ENCODE results near the gene TMEM109.
A peak's percentile ranks its signal among the peaks of the same experiment; 100 is the strongest.

TMEM109 gene, protein sequence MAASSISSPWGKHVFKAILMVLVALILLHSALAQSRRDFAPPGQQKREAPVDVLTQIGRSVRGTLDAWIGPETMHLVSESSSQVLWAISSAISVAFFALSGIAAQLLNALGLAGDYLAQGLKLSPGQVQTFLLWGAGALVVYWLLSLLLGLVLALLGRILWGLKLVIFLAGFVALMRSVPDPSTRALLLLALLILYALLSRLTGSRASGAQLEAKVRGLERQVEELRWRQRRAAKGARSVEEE

GRCh38 chr11:60913793-60914632 lies at the start of gene TMEM109:
Gene TMEM109, plus strand, starts transcription at chr11:60914158. Its CDS starts 5,536 bp downstream, at chr11:60919694.
- DNase-seq (ENCODE audit: low read depth): peak; percentile 74

DNA sequence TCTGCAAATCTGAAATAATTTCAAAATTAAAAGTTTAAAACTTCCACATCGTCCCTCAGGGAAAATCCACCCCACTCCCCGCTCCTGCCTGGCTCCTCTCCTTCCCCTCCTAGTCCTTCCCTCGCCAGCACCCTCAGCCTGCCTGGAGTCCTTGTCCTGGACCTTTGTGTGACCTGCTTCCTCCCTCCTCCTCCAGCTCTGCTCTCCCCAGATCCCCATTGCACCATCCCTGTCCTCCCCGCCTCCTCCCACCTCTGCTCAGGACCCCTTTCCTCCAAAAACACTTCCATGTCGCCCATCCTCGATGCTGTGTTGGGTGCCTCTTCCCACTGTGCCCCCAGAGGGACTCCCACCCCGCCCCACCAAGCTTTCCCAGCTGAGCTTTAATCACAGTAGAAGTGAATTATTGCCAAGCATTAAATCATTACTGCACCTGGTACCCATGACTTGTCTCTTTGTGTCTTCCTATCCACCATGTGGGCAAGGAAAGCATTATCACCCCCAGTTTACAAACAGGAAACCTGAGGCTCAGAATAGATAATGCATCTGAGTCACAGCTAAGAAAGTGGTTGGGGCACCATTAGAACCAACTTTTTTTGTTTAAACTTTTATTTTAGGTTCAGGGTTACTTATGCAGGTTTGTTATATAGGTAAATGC lies 49.0 kb upstream of the TMEM109 start:
- DNase-seq (ENCODE audit: low read depth): no peak

GRCh38 chr11:60866911-60867870 lies 46.8 kb upstream of the TMEM109 start, which contains the start of gene ZP1:
Gene ZP1, plus strand, starts transcription at chr11:60867542. Its CDS starts 20 bp downstream, at chr11:60867562.
- DNase-seq (ENCODE audit: low read depth): no peak

DNA sequence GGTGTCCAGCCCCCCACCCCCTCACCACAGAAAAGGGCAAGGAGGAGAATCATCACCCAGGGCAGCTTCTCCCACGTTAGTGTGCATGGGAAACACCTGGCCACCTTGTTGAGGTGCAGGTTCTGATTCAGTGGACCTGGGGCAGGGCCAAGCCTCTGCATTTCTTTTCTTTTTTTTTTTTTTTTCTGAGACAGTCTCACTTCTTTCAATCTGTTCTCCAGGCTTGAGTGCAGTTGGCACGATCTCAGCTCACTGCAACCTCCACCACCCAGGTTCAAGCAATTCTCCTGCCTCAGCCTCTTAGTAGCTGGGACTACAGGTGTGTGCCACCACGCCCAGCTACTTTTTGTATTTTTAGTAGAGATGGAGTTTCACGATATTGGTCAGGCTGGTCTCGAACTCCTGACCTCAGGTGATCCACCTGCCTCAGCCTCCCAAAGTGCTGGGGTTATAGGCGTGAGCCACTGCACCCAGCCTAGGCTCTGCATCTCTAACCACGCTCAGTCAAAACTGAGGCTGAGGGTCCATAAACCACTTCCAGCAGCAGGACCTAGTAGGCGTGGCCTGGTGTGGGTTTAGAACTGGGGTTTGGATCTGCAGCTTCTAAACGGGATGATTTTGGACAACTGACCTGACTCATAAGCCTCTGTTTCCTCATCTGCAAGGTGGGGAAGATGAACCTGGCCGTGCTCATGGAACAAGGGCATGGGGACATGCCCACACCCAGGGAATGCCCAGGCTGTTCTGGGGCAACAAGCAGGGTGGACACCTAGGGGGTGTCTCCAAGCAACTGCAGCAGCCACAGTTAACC lies 45.9 kb upstream of the TMEM109 start:
- no peak for DNase-seq (ENCODE audit: low read depth)

DNA sequence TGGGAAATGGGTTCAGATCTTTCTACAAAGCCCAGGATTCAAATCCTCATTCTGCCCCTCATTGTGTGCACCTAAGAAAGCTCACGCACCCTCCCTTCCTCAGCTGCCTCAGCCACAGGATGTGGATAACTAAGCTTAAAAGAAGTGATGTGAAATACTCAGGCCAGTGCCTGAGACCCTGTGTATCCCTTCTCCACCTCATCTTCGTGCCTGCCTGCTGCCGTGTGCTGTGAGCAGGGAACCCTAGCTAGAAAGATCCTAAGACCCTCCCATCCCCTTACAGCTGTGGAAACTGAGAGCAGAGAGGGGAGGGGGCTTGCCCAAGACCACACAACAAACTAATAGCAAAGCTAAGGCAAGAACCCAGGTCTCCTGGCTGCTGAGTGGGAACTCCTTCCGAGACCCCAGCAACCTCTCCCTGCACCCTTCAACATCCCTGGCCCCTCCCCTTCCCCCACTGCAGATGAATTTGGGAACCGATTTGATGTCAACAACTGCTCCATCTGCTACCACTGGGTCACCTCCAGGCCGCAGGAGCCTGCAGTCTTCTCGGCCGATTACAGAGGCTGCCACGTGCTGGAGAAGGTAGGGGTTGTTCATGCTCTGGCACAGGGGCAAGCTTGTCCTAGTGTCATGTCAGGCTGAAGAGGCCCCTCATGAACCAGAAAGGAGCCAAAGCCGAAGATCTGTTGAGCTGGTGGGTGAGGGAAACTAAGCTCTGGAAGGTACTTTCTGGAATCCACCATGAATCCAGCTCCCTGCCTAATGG lies 45.1 kb upstream of the TMEM109 start:
- DNase-seq (ENCODE audit: low read depth): no peak

GRCh38 chr11:60869451-60869825 lies 44.5 kb upstream of the TMEM109 start:
- DNase-seq (ENCODE audit: low read depth): no peak

DNA sequence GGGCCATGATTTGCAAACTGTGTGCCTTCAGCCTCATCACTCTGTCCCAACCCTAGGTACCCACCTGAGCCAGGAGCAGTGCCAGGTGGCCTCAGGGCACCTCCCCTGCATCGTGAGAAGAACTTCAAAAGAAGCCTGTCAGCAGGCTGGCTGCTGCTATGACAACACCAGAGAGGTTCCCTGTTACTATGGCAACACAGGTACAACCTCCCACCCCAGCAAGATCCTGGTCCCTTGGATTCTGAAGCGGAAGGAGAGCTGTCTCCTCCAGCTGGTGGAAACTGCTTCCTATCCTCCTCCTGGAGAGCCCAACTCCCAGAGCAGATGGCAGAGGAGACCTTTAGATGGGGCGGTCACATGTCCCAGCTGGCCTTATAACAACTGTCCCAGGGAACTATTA lies 43.7 kb upstream of the TMEM109 start:
- no peak for DNase-seq (ENCODE audit: low read depth)

- DNase-seq (ENCODE audit: low read depth): no peak
Observed at GRCh38 chr11:60870733-60871377, 43.1 kb upstream of the TMEM109 start.

GRCh38 chr11:60871378-60872061 lies 42.4 kb upstream of the TMEM109 start:
- peak; percentile 32 for DNase-seq (ENCODE audit: low read depth)

- peak; percentile 69 for DNase-seq (ENCODE audit: low read depth)
Observed at GRCh38 chr11:60872124-60872960, 41.6 kb upstream of the TMEM109 start.

DNA sequence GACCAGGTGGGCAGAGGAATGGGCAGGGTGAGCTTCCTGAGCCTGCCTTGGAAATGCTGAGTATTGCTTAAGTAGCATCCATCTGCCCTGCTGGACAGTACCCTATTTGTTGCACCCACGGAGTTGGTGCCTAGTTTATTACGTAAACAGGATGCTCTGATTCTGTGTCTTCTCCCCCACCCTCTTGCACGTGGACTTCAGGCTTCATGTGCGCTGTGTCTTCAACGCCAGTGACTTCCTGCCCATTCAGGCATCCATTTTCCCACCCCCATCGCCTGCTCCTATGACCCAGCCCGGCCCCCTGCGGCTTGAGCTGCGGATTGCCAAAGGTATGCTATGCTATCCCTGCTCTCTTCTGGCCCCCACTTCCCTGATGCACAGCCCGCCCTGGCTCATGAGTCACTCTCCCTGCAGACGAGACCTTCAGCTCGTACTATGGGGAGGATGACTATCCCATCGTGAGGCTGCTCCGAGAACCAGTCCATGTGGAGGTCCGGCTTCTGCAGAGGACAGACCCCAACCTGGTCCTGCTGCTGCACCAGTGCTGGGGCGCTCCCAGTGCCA lies 40.9 kb upstream of the TMEM109 start:
- peak; percentile 72 for DNase-seq (ENCODE audit: low read depth)

- no peak for DNase-seq (ENCODE audit: low read depth)
Observed at GRCh38 chr11:60873533-60873932, 40.4 kb upstream of the TMEM109 start.

DNA sequence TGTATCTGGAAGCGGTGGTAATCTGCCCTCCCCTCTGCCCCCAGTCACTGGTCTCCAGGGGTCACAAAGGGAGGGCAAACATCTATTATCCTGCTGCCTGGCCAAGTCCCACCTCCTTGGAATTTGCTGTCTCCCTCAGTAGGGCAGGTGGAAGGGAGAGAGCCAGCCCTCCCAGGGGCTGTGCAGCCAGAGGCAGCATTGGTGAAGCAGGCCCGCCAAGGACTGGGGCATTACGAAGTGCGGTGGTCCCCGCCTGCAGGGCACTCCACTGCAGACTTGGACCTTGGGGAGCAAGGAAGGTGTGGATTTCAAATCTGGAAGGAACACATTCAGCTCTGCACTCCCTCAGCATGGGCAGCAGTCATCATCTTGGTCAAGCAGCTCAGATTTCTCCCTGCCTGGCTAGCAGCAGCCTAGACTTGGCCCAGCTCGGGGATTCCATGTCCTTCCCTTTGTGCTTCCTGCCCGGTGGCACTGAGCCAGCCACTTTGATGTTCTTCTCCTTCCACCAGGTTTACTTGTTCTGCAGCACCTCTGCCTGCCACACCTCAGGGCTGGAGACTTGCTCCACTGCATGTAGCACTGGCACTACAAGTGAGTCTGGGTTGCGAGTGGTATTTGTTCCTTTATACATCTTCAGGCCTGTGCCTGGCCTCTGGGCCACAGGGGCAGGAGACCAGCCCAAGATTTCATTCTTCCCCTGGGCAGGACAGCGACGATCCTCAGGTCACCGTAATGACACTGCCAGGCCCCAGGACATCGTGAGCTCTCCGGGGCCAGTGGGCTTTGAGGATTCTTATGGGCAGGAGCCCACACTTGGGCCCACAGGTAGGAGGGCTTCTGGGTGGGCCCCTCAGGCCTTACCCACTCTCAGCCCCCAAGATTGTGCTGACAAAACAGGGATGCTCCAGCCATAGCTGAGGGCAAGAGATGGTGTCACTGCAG lies 39.3 kb upstream of the TMEM109 start:
- DNase-seq (ENCODE audit: low read depth): no peak

DNA sequence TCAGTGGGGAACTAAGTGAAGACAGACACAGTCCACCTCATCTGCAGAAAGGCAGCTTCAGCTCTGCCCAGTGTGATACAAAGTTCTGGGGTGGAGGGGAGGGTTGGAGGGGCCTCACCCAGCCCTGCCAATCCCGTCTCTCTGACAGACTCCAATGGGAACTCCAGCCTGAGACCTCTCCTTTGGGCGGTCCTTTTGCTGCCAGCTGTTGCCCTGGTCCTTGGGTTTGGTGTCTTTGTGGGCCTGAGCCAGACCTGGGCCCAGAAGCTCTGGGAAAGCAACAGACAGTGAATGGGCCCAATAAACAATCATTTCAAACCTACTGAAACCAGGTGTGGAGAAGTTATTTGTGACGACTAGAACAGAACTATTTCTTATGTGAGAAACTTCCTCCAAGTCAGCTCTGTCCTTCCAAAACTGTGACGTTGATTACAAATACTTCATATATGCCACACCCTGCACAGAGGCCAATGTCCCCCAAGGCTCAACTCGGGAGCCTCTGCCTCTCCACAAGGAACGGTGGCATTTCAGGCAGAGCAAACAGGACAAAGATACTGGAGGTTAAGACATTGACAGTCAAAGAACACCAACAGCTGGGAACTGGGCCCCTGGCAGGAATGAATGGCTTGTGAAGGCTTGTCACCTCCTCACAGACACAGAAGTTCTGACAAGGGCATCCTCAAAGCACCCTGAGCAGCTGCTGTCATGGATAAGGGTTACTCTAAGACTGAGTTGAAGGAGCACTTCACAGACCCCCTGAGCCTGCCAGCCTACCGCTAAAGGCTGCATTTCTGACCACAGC lies 38.4 kb upstream of the TMEM109 start:
- no peak for DNase-seq (ENCODE audit: low read depth)

DNA sequence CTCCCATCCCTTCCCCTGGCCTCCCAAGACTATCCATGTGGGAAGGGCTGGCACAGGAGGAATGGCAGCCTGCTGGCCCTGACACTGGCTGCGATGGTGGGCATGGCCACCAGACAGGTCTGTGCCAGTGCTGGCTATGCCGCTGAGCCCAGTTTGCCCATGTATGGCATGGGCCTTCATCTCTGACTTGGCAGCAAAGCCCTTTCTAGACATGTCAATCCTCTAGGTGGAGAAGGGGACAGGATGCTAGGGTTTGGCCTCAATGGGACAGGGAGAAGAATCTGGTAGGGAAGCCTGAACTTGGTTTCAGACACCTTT lies 37.8 kb upstream of the TMEM109 start:
- DNase-seq (ENCODE audit: low read depth): no peak

Data from GM04504 (cell line).